HCT116 (cell line): ENCODE results near the gene NAA25.

Experiments
- EZH2phosphoT487 ChIP-seq: fragments of 200-600 bp; IDR thresholded peaks from 2 replicates; pipeline ENCODE4 v1.6.1; 2018; ENCODE audit warnings: antibody characterized with exemption, borderline replicate concordance
- POLR2A ChIP-seq: IDR thresholded peaks from 2 replicates; pipeline ENCODE4 v1.7.0; 2011; ENCODE audit warnings: borderline replicate concordance; ENCODE audit not compliant: insufficient read depth, insufficient read length; ENCODE audit errors: extremely low read depth
- POLR2AphosphoS5 ChIP-seq: IDR thresholded peaks from 2 replicates; pipeline ENCODE4 v1.6.1; 2011; ENCODE audit warnings: mild to moderate bottlenecking, low read depth, low read length, moderate library complexity
- SIN3A ChIP-seq: IDR thresholded peaks from 2 replicates; pipeline ENCODE4 v1.6.1; 2012; ENCODE audit warnings: low read depth
- TCF7L2 ChIP-seq: IDR thresholded peaks from 2 replicates; pipeline ENCODE4 v1.7.0; 2011; ENCODE audit warnings: borderline replicate concordance, inconsistent platforms; ENCODE audit not compliant: insufficient read depth, insufficient read length; ENCODE audit errors: extremely low read depth
- TF ChIP-seq, protein P1 (sequence below), 3 experiments: fragments of 200-600 bp in 1 of 3; sonication (generic) in 1 of 3; IDR thresholded peaks in 2 of 3; conservative IDR thresholded peaks in 1 of 3; 2 replicates each; pipeline ENCODE4 v1.5.1; 2012 to 2017; ENCODE audit warnings: low read depth in 2 of 3, low read length in 2 of 3, antibody characterized with exemption in 1 of 3, borderline replicate concordance in 1 of 3, control low read depth in 1 of 3, mild to moderate bottlenecking in 1 of 3, mixed read lengths in 1 of 3, mixed run types in 1 of 3, moderate library complexity in 1 of 3; ENCODE audit not compliant: insufficient read depth in 1 of 3

DNA sequence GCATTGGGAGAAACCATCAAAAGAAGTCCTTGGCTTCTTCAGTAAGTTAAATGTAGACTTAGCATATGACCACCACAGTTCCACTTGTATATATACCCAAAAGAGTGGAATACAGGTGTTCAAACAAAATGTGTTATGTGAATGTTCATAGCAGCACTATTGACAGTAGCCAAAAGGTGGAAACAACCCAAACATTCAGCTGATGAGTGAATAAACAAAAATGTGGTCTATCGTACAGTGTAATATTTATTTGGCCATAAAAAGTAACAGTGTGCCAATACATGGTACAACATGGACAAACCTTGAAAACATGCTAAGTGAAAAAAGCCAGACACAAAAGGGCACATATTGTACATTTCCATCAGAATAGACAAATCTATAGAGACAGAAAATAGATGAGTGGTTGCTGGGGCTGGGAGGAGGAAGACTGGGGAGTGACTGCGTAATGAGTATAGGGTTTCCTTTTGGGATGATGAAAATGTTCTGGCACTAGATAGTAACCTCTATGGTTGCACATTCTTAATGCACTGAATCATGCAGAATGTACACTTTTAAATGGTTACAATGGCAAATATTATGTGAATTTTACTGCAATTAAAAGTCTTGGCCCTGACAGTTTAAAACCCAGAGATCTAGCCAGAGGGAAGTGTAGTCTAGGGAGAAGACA is 89.9 kb downstream of the NAA25 start:
- TF ChIP-seq, protein P1, sequence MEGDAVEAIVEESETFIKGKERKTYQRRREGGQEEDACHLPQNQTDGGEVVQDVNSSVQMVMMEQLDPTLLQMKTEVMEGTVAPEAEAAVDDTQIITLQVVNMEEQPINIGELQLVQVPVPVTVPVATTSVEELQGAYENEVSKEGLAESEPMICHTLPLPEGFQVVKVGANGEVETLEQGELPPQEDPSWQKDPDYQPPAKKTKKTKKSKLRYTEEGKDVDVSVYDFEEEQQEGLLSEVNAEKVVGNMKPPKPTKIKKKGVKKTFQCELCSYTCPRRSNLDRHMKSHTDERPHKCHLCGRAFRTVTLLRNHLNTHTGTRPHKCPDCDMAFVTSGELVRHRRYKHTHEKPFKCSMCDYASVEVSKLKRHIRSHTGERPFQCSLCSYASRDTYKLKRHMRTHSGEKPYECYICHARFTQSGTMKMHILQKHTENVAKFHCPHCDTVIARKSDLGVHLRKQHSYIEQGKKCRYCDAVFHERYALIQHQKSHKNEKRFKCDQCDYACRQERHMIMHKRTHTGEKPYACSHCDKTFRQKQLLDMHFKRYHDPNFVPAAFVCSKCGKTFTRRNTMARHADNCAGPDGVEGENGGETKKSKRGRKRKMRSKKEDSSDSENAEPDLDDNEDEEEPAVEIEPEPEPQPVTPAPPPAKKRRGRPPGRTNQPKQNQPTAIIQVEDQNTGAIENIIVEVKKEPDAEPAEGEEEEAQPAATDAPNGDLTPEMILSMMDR (IDR thresholded peaks at IDR 0.05 in 2 of 3, conservative IDR thresholded peaks at IDR 0.05 in 1 of 3; ENCODE audit: borderline replicate concordance in 1 of 3, insufficient read depth in 1 of 3, low read depth in 2 of 3, low read length in 2 of 3): no peak
- TF ChIP-seq POLR2AphosphoS5: no peak
- no peak for TF ChIP-seq TCF7L2
- no peak for TF ChIP-seq EZH2phosphoT487
- TF ChIP-seq POLR2A: no peak
- TF ChIP-seq SIN3A: no peak
